Activated CD4-positive, CD25-positive, alpha-beta regulatory T cell treated with anti-CD3 and anti-CD28 coated beads, Interleukin-2, amount 50 U/mL, for 24 hours (primary cell): Measurements from ENCODE around the gene THOC6.
"Not testable (repeated sequence)": the region's sequence is repeated elsewhere in the genome, so short reads cannot be mapped to it uniquely, and the experiment has no call there.

Source experiments
- ATAC-seq, 2 donors: fragments of 150-1000 bp; cut with Tn5 transposase; one replicate each; pipeline ENCODE4 v1.10.0; 2021; ENCODE audit warnings: mild to moderate bottlenecking in 1 of 2, moderate library complexity in 1 of 2

THOC6 gene

DNA sequence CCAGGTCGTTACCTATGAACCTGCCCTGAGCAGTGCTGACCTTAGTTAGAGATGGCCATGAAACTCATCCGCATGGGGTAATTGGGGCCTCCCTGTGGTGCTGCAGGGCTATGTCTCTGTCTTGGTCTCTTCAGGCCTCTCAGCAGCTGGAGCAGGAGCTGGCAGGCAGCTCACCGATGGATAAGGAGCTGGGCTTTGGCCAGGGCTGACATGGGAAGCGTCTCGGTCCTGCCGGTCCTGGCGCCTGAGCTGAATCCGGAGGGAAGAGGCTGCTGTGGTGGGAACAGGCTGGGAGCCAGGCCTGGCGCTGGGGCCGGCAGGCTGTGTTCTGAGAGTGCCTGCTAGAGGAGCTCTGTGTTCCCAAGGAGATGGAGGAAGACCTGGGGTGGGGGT lies 51.7 kb downstream of the THOC6 start:
- peak; percentile 5 for ATAC-seq

DNA sequence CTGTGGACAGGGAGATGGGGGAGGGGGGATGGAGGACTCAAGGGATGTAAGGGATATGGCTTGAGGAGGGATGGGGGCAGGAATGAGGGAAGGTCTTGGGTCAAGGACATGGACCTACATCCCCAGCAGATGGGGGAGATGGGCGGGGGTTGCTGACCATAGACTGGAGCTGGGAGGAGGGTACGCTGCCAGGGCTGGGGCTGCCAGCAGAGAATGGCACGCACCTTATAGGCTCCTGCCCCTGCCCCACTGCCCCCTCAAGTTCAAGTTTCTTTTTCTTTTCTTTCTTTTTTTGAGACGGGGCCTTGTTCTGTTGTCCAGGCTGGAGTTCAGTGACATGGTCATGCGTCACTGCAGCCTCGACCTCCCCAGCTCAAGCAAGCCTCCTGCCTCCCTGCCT lies 52.1 kb downstream of the THOC6 start:
- ATAC-seq = not testable (repeated sequence)

DNA sequence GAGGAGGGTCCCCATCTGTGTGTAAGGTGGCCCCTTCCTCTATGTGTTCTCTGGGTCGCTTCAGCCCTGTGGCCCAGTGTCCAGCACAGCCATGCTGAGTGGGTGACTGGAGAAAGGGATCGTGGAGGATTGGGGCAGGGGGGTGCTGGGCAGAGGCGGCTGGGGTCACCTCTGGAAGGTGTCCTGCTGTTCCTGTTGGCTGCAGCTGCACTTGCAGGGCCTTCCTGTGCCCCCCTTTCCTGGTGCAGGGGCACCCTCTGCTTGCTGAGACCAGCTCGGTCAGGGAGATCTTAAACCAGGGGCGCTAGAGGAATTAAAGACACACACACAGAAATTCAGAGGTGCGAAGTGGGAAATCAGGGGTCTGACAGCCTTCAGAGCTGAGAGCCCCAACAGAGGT lies 52.7 kb downstream of the THOC6 start:
- ATAC-seq = no peak
